Peyer's patch (tissue), 4 donors: ENCODE data around the gene ZNF844.

Source experiments
- POLR2A ChIP-seq, 2 donors: fragments of 450-650 bp; IDR thresholded peaks; one replicate each; pipeline ENCODE4 v1.5.1; 2017; ENCODE audit warnings: antibody characterized with exemption in 2 of 2, mild to moderate bottlenecking in 2 of 2, moderate library complexity in 2 of 2
- TF ChIP-seq, protein P1 (sequence below), 6 experiments: fragments of 450-650 bp in 4 of 6; fragments of 200-600 bp in 2 of 6; sonication (generic) in 1 of 6; IDR thresholded peaks; one replicate each; pipeline ENCODE4 v1.5.1; 2017 to 2019; ENCODE audit warnings: antibody characterized with exemption in 6 of 6, mild to moderate bottlenecking in 3 of 6, moderate library complexity in 1 of 6

DNA sequence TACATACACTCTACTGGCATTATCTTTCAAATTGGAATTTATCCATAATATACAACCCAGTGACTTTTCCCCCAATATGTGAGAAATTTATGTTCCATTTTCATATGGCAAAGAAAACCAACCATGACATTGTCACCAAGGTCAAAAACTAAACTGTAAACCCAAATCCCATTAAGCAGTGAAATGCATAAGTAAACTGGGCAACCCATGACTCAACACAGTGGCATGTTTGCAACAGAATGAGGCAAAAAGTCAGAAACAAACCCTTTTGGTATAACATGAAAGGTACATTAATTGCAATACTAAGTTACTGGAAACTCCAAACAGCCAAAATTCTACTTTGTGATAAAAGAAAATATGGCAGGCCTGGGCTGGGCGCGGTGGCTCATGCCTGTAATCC is 16.7 kb upstream of the ZNF844 start:
- TF ChIP-seq, protein P1, sequence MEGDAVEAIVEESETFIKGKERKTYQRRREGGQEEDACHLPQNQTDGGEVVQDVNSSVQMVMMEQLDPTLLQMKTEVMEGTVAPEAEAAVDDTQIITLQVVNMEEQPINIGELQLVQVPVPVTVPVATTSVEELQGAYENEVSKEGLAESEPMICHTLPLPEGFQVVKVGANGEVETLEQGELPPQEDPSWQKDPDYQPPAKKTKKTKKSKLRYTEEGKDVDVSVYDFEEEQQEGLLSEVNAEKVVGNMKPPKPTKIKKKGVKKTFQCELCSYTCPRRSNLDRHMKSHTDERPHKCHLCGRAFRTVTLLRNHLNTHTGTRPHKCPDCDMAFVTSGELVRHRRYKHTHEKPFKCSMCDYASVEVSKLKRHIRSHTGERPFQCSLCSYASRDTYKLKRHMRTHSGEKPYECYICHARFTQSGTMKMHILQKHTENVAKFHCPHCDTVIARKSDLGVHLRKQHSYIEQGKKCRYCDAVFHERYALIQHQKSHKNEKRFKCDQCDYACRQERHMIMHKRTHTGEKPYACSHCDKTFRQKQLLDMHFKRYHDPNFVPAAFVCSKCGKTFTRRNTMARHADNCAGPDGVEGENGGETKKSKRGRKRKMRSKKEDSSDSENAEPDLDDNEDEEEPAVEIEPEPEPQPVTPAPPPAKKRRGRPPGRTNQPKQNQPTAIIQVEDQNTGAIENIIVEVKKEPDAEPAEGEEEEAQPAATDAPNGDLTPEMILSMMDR (IDR thresholded peaks at IDR 0.05), result no peak
- TF ChIP-seq POLR2A (IDR thresholded peaks at IDR 0.05), result no peak
